SK-N-SH treated with all-trans-retinoic acid at 6 μM for 48 hours (cell line): ENCODE measurements around the gene LRWD1.
"Not testable (repeated sequence)": the region's sequence is repeated elsewhere in the genome, so short reads cannot be mapped to it uniquely, and the experiment has no call there.

Experiments
- BACH2 ChIP-seq: fragments of 250-450 bp; sonication (Bioruptor Pico); IDR thresholded peaks from 2 replicates; pipeline ENCODE4 v1.9.0; 2021; ENCODE audit warnings: mild to moderate bottlenecking, borderline replicate concordance
- CSDC2 ChIP-seq: fragments of 250-450 bp; sonication (Bioruptor Pico); IDR thresholded peaks from 2 replicates; pipeline ENCODE4 v1.5.0; 2020; ENCODE audit warnings: mild to moderate bottlenecking, moderate library complexity
- CSRNP3 ChIP-seq: fragments of 250-450 bp; sonication (Bioruptor Pico); IDR thresholded peaks from 2 replicates; pipeline ENCODE4 v1.5.1; 2021; ENCODE audit warnings: mild to moderate bottlenecking, moderate library complexity
- PPARA ChIP-seq: fragments of 250-450 bp; sonication (Bioruptor Pico); IDR thresholded peaks from 2 replicates; pipeline ENCODE4 v1.5.0; 2020; ENCODE audit warnings: mild to moderate bottlenecking, borderline replicate concordance
- RARB ChIP-seq: fragments of 250-450 bp; sonication (Bioruptor Pico); IDR thresholded peaks from 2 replicates; pipeline ENCODE4 v1.8.0; 2021; ENCODE audit warnings: mild to moderate bottlenecking, moderate library complexity
- SNAI2 ChIP-seq: fragments of 250-450 bp; sonication (Bioruptor Pico); IDR thresholded peaks from 2 replicates; pipeline ENCODE4 v1.5.0; 2020; ENCODE audit warnings: mild to moderate bottlenecking, moderate library complexity
- ZC3H10 ChIP-seq: fragments of 250-450 bp; sonication (Bioruptor Pico); IDR thresholded peaks from 2 replicates; pipeline ENCODE4 v1.5.1; 2021; ENCODE audit warnings: mild to moderate bottlenecking, moderate library complexity
- ZFP30 ChIP-seq: fragments of 450-650 bp; formaldehyde crosslinking; IDR thresholded peaks from 2 replicates; pipeline ENCODE4 v1.5.0; 2022; ENCODE audit warnings: mild to moderate bottlenecking, moderate library complexity
- TF ChIP-seq, protein P1 (sequence below): fragments of 250-450 bp; sonication (Bioruptor Pico); IDR thresholded peaks from 2 replicates; pipeline ENCODE4 v1.5.1; 2020; ENCODE audit warnings: low read depth, mild to moderate bottlenecking, moderate library complexity
- TF ChIP-seq, protein P2 (sequence below): fragments of 250-450 bp; sonication (Bioruptor Pico); IDR thresholded peaks from 2 replicates; pipeline ENCODE4 v1.8.0; 2020; ENCODE audit warnings: mild to moderate bottlenecking, moderate library complexity, borderline replicate concordance

GRCh38 chr7:102454932-102455331, 9.9 kb upstream of the LRWD1 start:
- not testable (repeated sequence) for TF ChIP-seq CSDC2 (CRISPR knock-in tag); PPARA; ZC3H10 (CRISPR knock-in tag); RARB (CRISPR knock-in tag); ZFP30 (CRISPR knock-in tag); CSRNP3 (CRISPR knock-in tag); BACH2 (CRISPR knock-in tag); SNAI2 (CRISPR knock-in tag)
- TF ChIP-seq, protein P1, sequence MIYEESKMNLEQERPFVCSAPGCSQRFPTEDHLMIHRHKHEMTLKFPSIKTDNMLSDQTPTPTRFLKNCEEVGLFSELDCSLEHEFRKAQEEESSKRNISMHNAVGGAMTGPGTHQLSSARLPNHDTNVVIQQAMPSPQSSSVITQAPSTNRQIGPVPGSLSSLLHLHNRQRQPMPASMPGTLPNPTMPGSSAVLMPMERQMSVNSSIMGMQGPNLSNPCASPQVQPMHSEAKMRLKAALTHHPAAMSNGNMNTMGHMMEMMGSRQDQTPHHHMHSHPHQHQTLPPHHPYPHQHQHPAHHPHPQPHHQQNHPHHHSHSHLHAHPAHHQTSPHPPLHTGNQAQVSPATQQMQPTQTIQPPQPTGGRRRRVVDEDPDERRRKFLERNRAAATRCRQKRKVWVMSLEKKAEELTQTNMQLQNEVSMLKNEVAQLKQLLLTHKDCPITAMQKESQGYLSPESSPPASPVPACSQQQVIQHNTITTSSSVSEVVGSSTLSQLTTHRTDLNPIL (CRISPR knock-in tag), result not testable (repeated sequence)
- TF ChIP-seq, protein P2, sequence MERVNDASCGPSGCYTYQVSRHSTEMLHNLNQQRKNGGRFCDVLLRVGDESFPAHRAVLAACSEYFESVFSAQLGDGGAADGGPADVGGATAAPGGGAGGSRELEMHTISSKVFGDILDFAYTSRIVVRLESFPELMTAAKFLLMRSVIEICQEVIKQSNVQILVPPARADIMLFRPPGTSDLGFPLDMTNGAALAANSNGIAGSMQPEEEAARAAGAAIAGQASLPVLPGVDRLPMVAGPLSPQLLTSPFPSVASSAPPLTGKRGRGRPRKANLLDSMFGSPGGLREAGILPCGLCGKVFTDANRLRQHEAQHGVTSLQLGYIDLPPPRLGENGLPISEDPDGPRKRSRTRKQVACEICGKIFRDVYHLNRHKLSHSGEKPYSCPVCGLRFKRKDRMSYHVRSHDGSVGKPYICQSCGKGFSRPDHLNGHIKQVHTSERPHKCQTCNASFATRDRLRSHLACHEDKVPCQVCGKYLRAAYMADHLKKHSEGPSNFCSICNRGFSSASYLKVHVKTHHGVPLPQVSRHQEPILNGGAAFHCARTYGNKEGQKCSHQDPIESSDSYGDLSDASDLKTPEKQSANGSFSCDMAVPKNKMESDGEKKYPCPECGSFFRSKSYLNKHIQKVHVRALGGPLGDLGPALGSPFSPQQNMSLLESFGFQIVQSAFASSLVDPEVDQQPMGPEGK (CRISPR knock-in tag), result not testable (repeated sequence)
